Eye (tissue), 1 donor: ENCODE measurements around the gene EIF4A3.
A peak's percentile ranks its signal among the peaks of the same experiment; 100 is the strongest.

Experiments used
- DNase-seq: peaks from one replicate; pipeline ENCODE4 v3.0.0-alpha.2; 2015

EIF4A3 gene

DNA sequence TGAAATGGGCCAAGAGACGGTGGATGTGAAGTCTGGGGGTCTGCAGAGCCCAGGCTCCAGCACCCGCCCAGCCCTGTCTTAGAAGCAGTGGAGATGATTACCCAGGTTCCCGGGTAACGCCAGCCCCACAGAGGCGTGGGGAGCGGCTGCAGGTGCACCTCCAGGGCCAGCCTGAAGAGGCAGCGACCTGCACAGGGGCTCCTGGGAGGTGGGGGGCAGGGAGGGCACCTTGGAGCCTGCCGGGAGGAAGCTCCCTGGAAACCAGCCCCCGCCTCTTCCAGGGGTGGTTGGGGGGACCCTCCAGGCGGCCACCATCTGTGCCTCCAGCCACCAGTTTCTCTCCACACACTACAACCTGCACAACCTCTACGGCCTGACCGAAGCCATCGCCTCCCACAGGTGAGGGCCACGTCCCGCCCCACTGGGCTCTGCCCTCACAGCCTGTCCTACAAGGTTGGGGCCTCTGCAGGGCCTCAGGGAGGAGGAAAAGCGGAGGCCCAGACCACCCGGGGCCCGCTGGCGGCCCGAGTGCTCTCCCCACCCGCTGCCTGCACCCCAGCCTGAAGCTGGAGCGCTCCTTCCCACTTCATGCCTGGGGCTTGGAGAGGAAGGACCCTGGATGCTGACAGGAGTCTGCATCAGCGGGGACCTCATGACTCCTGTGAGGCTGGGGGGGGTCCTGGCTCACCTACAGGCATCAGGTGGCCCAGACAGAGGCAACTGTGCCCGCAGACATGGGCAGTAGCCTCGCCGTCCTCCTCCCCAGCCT, 35.0 kb downstream of the EIF4A3 start:
- no peak for DNase-seq

DNA sequence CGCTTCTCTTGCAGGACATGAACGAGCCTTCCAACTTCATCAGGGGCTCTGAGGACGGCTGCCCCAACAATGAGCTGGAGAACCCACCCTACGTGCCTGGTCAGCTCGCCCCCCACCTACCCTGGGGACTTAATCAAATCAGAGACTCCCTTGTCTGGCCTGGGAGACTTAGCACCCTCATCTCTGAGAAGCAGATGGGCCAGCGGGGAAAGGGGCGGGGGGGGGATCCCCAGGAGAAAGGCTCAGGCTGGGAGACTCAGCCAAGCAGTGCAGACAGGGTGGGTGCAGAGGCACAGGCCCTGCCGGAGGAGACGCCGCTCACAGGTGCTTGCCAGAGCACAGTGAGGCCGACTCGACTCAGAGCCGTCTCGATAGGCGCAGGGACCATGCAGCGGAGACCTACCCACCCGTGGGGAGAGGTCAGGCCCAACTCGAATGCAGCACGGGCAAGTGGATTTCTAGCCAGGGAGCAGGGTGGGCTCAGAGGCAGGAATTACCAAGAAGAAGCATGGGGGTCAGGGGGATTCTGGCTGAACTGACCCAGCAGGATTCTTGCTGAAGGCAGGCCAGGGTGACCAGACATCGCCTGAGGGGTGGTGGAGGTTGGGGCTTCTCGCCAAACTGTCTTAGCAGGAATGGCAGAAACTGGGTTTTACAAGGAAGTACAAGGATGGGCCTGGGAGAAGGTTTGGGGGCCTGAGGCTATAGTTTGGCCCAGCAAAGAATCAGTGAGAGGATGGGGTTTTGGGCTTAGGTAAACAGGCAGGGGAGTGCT, 35.8 kb downstream of the EIF4A3 start:
- DNase-seq = no peak

DNA sequence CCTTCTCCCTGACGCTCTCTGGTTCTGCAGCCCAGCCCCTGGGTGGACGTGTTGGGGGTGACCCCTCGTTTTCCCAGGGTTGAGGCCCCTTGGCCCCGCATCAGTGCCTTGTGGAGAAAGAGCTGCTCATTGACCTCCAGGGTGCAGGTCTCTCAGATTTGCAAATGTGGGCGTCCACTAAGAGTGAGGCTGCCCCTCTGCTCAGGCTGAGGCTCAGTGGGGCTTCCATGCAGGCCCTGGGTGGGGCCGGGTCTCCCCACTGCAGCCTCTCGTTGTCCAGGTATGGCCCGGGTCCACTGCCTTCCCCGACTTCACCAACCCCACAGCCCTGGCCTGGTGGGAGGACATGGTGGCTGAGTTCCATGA, 36.5 kb downstream of the EIF4A3 start:
- DNase-seq = no peak

DNA sequence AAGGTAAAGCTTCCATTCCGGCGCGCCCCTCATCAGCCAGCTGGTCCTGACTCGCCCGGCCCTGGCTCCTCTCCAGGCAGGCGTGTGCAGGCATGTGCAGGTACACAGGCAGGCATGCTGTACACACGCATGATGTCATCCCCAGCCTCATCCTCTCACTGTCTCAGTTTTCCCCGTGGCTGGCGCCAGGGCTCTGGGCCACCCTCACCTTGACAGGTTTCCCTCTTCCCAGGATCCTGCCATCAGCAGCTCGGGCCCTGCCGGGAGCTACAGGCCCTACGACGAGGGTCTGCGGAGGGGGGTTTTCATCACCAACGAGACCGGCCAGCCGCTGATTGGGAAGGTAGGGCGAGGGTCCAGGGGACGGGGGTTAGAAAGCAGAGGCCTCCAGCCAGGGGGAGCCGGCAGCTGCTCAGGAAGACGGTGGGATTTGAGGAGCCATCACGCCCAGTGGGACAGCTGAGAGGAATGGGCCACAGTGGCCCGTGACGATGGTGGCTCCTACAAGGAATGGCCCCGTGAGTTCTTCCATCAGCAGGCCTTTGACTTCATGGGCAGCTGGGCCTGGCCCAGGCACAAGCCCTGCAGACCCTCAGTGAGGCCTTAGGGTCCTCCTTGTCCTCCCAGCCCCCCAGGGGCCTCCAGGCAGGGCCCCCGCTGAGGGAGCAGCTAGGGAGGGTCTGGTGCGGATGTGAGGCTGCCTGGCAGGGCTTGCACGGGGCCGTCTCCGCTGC, 37.0 kb downstream of the EIF4A3 start:
- peak; percentile 41 for DNase-seq

DNA sequence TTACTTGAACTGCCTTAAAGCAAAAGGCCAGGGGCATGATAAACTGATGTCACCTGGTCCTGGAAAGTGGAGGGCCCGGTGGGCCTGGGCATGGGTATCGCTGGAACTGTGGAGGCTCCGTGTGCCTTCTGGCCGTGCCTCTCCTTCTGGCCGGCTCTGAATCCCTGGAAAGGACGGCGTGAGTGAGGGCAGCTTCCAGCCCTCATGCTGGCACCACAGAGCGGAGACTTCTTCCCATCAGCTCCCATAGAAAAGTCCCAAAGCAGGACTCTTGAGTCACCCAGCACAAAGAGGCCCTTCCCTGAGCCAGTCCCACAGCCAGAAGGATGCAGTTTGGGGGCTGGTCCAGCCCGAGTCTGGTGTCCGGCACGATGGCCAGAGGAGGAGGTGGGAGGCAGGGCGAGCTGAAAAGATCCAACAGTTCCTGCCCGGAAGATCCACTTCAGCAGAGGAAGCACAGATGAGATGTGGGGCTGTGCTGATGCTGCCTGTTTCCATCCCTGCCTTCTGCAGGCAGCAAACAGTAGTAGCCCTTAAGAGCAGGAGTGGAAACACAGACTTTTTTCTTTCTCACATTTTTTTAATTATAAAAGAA, 37.8 kb downstream of the EIF4A3 start:
- DNase-seq = no peak

DNA sequence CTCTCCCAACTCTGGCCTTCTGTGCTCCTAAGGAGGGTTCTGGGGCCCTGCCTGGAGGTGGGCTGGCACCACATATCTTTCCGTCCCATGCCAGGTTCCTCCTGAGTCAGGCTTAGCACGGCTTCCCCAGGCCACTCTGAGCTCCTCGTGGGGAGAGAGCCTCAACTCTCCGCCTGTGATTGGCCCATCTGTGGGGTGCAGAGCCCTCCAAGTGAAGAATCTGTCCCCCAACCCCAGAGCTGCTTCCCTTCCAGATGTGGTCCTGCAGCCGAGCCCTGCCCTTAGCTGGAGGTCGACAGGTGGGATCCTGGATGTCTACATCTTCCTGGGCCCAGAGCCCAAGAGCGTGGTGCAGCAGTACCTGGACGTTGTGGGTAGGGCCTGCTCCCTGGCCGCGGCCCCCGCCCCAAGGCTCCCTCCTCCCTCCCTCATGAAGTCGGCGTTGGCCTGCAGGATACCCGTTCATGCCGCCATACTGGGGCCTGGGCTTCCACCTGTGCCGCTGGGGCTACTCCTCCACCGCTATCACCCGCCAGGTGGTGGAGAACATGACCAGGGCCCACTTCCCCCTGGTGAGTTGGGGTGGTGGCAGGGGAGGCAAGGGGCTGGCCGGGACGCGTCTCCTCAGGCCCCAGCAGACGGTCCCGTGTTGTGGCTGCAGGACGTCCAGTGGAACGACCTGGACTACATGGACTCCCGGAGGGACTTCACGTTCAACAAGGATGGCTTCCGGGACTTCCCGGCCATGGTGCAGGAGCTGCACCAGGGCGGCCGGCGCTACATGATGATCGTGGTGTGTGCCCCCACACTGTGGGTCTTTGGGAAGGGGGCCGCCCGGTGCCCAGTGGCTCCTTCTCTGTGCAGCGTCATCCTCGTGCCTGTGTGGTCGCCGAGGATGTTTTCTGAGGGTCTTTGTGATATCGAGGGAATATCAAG, 38.6 kb downstream of the EIF4A3 start:
- no peak for DNase-seq

DNA sequence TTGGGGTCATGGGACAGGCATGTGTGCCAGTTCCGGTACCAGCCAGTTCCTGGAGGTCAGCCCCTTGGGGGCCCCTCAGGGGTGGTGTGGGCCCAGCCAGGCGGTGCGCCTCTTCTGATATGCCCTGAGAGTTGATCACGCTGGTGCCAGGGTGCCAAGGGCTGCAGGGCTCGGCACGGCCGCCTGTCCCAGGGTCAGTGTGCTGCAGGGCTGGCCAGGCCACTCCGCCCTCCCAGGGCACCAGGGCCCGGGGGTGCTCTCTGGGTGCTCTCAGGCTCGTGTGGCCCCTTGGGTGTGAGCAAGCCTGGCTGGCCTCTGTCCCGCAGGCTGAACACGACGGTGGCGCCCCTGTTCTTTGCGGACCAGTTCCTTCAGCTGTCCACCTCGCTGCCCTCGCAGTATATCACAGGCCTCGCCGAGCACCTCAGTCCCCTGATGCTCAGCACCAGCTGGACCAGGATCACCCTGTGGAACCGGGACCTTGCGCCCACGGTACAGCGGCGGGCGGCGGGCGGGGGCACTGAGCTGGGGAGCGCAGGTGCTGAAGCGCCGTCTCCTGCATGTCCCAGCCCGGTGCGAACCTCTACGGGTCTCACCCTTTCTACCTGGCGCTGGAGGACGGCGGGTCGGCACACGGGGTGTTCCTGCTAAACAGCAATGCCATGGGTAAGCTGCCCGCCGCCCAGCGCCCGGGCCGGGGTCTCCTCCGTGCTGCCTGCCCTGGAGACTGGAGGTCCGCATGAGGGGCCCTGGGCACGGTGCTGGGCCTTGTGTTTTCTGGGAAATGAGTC, 39.5 kb downstream of the EIF4A3 start:
- no peak for DNase-seq

DNA sequence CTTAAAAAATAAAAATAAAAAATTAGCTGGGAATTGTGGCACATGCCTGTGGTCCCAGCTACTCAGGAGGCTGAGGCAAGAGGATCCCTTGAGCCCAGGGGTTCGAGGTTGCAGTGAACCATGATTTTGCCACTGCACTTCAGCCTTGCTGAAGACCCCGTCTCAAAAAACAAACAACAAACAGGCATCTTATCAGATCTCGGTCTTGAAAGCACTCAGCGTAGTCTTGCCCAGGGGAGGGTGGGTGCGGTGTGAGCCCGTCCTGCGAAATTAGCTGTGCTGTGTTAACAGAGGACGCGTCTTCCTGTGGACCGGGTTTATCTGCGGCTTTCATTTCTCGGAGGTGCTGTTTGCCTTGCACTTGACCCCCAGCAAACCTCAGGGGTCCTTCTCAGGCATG, 40.2 kb downstream of the EIF4A3 start:
- no peak for DNase-seq

DNA sequence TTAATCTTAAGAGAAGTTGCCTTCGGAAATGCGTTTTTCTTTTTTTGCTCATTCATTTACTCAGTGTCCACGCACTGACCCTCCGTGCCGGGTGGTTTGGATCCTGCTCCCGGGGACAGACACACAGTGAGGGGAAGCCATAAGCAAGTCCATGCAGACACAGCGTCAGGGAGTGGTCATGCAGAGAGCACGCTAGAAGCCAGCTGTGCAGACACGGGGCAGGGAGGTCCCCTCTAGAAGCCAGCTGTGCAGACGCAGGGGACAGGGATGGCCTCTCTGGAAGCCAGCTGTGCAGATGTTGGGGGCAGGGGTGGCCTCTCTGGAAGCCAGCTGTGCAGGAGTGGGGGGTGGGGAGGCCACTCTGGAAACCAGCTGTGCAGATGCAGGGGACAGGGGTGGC, 40.8 kb downstream of the EIF4A3 start:
- DNase-seq = no peak

DNA sequence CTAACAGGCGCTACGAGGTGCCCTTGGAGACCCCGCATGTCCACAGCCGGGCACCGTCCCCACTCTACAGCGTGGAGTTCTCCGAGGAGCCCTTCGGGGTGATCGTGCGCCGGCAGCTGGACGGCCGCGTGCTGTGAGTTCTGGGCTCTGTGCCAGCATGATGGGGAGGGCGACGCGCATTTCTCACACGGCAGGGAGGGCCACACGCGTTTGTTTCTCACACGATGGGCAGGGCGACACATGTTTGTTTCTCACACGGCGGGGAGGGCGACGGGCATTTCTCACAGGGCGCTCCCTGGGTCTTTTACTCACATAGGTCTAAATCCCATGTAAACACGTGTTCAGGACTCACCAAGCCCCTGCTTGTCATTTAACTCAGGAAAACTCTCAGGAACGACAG, 41.2 kb downstream of the EIF4A3 start:
- DNase-seq = peak; percentile 46

DNA sequence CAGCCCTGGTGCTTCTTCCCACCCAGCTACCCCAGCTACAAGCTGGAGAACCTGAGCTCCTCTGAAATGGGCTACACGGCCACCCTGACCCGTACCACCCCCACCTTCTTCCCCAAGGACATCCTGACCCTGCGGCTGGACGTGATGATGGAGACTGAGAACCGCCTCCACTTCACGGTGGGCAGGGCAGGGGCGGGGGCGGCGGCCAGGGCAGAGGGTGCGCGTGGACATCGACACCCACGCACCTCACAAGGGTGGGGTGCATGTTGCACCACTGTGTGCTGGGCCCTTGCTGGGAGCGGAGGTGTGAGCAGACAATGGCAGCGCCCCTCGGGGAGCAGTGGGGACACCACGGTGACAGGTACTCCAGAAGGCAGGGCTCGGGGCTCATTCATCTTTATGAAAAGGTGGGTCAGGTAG, 42.0 kb downstream of the EIF4A3 start:
- no peak for DNase-seq

DNA sequence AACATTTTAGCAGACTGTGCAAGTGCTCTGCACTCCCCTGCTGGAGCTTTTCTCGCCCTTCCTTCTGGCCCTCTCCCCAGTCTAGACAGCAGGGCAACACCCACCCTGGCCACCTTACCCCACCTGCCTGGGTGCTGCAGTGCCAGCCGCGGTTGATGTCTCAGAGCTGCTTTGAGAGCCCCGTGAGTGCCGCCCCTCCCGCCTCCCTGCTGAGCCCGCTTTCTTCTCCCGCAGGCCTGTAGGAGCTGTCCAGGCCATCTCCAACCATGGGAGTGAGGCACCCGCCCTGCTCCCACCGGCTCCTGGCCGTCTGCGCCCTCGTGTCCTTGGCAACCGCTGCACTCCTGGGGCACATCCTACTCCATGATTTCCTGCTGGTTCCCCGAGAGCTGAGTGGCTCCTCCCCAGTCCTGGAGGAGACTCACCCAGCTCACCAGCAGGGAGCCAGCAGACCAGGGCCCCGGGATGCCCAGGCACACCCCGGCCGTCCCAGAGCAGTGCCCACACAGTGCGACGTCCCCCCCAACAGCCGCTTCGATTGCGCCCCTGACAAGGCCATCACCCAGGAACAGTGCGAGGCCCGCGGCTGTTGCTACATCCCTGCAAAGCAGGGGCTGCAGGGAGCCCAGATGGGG, 42.5 kb downstream of the EIF4A3 start:
- DNase-seq = peak; percentile 66

DNA sequence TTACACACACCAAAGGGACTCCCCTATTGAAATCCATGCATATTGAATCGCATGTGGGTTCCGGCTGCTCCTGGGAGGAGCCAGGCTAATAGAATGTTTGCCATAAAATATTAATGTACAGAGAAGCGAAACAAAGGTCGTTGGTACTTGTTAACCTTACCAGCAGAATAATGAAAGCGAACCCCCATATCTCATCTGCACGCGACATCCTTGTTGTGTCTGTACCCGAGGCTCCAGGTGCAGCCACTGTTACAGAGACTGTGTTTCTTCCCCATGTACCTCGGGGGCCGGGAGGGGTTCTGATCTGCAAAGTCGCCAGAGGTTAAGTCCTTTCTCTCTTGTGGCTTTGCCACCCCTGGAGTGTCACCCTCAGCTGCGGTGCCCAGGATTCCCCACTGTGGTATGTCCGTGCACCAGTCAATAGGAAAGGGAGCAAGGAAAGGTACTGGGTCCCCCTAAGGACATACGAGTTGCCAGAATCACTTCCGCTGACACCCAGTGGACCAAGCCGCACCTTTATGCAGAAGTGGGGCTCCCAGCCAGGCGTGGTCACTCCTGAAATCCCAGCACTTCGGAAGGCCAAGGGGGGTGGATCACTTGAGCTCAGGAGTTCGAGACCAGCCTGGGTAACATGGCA, 43.4 kb downstream of the EIF4A3 start:
- DNase-seq = peak; percentile 60

DNA sequence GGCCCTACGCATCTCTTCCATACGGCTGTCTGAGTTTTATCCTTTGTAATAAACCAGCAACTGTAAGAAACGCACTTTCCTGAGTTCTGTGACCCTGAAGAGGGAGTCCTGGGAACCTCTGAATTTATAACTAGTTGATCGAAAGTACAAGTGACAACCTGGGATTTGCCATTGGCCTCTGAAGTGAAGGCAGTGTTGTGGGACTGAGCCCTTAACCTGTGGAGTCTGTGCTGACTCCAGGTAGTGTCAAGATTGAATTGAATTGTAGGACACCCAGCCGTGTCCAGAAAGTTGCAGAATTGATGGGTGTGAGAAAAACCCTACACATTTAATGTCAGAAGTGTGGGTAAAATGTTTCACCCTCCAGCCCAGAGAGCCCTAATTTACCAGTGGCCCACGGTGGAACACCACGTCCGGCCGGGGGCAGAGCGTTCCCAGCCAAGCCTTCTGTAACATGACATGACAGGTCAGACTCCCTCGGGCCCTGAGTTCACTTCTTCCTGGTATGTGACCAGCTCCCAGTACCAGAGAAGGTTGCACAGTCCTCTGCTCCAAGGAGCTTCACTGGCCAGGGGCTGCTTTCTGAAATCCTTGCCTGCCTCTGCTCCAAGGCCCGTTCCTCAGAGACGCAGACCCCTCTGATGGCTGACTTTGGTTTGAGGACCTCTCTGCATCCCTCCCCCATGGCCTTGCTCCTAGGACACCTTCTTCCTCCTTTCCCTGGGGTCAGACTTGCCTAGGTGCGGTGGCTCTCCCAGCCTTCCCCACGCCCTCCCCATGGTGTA, 44.1 kb downstream of the EIF4A3 start:
- DNase-seq = peak; percentile 73

DNA sequence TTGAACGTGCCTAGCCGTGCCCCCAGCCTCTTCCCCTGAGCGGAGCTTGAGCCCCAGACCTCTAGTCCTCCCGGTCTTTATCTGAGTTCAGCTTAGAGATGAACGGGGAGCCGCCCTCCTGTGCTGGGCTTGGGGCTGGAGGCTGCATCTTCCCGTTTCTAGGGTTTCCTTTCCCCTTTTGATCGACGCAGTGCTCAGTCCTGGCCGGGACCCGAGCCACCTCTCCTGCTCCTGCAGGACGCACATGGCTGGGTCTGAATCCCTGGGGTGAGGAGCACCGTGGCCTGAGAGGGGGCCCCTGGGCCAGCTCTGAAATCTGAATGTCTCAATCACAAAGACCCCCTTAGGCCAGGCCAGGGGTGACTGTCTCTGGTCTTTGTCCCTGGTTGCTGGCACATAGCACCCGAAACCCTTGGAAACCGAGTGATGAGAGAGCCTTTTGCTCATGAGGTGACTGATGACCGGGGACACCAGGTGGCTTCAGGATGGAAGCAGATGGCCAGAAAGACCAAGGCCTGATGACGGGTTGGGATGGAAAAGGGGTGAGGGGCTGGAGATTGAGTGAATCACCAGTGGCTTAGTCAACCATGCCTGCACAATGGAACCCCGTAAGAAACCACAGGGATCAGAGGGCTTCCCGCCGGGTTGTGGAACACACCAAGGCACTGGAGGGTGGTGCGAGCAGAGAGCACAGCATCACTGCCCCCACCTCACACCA, 44.8 kb downstream of the EIF4A3 start:
- DNase-seq = peak; percentile 77

DNA sequence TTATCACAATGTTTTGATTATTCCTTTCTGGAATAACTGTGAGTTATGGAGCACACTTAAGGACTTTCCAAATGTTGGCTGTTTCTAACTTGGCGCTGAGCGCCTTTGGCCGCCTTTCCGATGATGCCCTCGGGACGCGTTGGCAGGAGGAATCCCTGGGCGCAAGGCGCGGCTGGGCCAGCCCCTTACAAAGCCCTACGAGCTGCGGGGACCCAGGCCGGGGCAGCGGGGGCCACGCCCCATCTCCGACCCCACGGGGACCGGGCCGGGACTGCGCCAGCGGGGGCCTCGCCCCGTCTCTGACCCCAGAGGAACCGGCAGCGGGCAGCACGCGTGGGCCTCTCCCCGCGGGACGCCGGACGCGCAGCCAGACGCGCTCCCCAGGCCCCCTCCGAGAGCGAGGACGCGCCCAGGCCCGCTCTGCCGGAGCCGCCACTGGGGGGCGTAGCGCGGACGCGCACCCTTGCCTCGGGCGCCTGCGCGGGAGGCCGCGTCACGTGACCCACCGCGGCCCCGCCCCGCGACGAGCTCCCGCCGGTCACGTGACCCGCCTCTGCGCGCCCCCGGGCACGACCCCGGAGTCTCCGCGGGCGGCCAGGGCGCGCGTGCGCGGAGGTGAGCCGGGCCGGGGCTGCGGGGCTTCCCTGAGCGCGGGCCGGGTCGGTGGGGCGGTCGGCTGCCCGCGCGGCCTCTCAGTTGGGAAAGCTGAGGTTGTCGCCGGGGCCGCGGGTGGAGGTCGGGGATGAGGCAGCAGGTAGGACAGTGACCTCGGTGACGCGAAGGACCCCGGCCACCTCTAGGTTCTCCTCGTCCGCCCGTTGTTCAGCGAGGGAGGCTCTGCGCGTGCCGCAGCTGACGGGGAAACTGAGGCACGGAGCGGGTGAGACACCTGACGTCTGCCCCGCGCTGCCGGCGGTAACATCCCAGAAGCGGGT, 45.6 kb downstream of the EIF4A3 start, which contains the start of gene GAA:
Gene GAA, plus strand, starts transcription at position 571 of the 935 bp plus-strand sequence. CDS start 3,006 bp downstream, outside the sequence.
- DNase-seq = peak; percentile 96

DNA sequence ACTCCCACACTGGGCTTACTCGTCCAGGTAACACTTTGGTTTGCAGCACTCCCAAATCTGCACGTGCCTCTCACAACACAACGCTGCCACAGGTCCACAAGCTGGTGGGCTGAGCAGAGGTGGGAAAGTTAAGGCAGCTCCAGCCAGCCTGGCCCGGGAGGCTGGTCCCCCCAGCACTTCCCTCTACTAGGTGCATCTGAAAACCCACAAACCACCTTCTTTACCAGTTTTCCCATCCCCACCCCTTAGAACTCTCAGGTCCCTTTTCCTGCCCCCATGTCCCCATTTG, 46.9 kb downstream of the EIF4A3 start:
- DNase-seq = no peak
